ENCODE measurements around the gene CFAP46. TPM values are rescaled to one million over a fixed set of nuclear protein-coding genes. Genes with fewer than 3 reads are reported as not detected.
A peak's percentile ranks its signal among the peaks of the same experiment; 100 is the strongest.

Gene CFAP46
- total and polyA plus RNA-seq, 2 experiments from 2014 or later, result 0.20 to 0.22 TPM

DNA sequence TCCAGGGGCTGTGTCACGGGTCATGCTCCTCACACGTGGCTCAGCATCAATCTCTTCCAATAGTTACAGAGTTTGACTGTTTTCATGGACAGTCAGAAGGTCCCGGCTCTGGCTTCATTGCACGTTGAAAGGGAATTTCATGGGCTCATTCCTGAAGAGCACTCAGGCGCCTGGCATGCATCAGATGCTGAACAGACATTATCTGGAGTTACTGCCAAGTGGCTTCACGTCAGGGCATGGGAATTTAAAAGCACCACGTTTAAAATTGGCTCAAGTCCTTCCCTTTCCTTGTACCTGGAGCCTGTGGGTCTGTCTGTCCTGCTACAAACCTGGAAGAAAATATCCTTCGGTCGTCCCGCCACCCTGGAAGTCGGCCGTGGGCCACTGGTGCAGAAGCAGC is 50.4 kb downstream of the CFAP46 start:
- 23 to 36% methylated on average over 12 of the region's 12 CpGs for WGBS, 2 experiments (ENCODE audit: low coverage in 1 of 2, low lambda C conversion rate in 2 of 2, missing lambda C conversion rate in 2 of 2)
- peak overlapping the region; percentile 4 for H3K4me2 ChIP-seq (ENCODE audit: unreplicated experiment)
- H3K79me2 ChIP-seq (ENCODE audit: insufficient read depth), result no peaks in the 10 kb centered on the region
- no peaks in the 10 kb centered on the region for H3K9me3 ChIP-seq (ENCODE audit: low read depth)
- in situ Hi-C loops (cut with MboI), result no loop called here
- H3K36me3 ChIP-seq (ENCODE audit: low read depth), result no peaks in the 10 kb centered on the region
- H3K9ac ChIP-seq, result no peak overlapping the region
- H3F3A ChIP-seq (ENCODE audit: insufficient read depth), result no peaks in the 10 kb centered on the region
- H3K27me3 ChIP-seq (replicated peaks; ENCODE audit: insufficient read depth), result peaks cover 64% of the 10 kb centered on the region
- H4K20me1 ChIP-seq (ENCODE audit: insufficient read depth), result no peaks in the 10 kb centered on the region
- H3K9me2 ChIP-seq (ENCODE audit: insufficient read depth), result no peaks in the 10 kb centered on the region
- no peak overlapping the region for H2AFZ ChIP-seq
- H3K4me1 ChIP-seq (ENCODE audit: insufficient read depth), result peaks cover 6% of the 10 kb centered on the region; the same call in 1 of the 2 replicates
- peak; percentile 78 for DNase-seq
- no peak overlapping the region for H3K4me3 ChIP-seq
- no peak overlapping the region for H3K27ac ChIP-seq
- no peak for TF ChIP-seq EZH2phosphoT487 (IDR thresholded peaks at IDR 0.05; ENCODE audit: insufficient read depth, low read depth)
- TF ChIP-seq EZH2 (IDR thresholded peaks at IDR 0.05; ENCODE audit: insufficient read depth, poor library complexity, severe bottlenecking), result no peak

DNA sequence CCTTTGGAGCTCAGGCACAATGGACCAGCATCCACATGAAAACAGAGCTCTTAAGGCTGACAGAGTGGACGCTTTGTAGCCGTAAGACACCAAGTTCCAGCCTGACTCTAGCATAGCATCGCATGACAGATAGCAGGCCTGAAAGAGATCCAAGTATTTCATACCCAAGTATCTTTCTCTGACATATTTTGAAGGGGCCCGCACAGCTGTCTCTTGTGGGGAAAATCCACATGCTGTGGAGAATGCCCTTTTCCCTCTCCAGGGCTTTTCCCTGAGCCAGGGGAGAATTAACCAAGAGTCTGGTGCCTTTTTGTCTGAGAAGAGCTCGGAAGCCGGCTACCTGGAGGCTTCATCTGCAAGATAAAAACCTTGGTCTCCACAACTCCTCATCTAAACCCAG is 51.0 kb downstream of the CFAP46 start:
- in situ Hi-C loops (cut with MboI), result no loop called here
- no peak overlapping the region for H3K9ac ChIP-seq
- H3K9me3 ChIP-seq (ENCODE audit: low read depth), result no peaks in the 10 kb centered on the region
- H3K27ac ChIP-seq, result no peak overlapping the region
- no peaks in the 10 kb centered on the region for H3K79me2 ChIP-seq (ENCODE audit: insufficient read depth)
- H3K36me3 ChIP-seq (ENCODE audit: low read depth), result no peaks in the 10 kb centered on the region
- DNase-seq, result no peak
- no peak for TF ChIP-seq EZH2phosphoT487 (IDR thresholded peaks at IDR 0.05; ENCODE audit: insufficient read depth, low read depth)
- TF ChIP-seq EZH2 (IDR thresholded peaks at IDR 0.05; ENCODE audit: insufficient read depth, poor library complexity, severe bottlenecking), result no peak
- no peak overlapping the region for H3K4me2 ChIP-seq (ENCODE audit: unreplicated experiment)
- no peak overlapping the region for H3K4me3 ChIP-seq
- peaks cover 59% of the 10 kb centered on the region for H3K27me3 ChIP-seq (replicated peaks; ENCODE audit: insufficient read depth)
- no peak overlapping the region for H2AFZ ChIP-seq
- peaks cover 6% of the 10 kb centered on the region; the same call in 1 of the 2 replicates for H3K4me1 ChIP-seq (ENCODE audit: insufficient read depth)
- H4K20me1 ChIP-seq (ENCODE audit: insufficient read depth), result no peaks in the 10 kb centered on the region
- H3K9me2 ChIP-seq (ENCODE audit: insufficient read depth), result no peaks in the 10 kb centered on the region
- H3F3A ChIP-seq (ENCODE audit: insufficient read depth), result no peaks in the 10 kb centered on the region
- WGBS, 2 experiments (ENCODE audit: low coverage in 1 of 2, low lambda C conversion rate in 2 of 2, missing lambda C conversion rate in 2 of 2), result 55 to 59% methylated on average over 6 of the region's 6 CpGs

DNA sequence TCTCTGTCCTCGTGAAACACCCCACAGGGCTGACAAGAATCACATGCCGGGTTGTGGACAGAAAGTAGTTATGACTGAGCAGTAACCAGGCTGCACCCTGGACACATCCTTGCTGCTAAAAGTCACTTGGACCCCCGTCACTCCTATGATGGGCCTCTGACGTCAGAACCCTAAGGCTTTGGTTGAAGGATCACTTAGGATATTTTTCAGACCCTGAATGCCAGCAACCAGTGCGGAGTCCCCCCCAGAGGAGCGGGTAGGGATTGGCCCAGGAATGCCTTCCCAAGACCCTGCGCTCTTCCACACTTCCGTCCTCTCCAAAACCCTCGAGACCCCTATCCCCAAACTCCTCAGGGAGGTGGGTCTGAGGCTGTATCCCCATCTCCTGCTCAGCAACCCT is 52.1 kb downstream of the CFAP46 start:
- in situ Hi-C loops (cut with MboI), result no loop called here
- no peaks in the 10 kb centered on the region for H3K9me2 ChIP-seq (ENCODE audit: insufficient read depth)
- no peaks in the 10 kb centered on the region for H3F3A ChIP-seq (ENCODE audit: insufficient read depth)
- no peaks in the 10 kb centered on the region for H3K9me3 ChIP-seq (ENCODE audit: low read depth)
- H3K4me1 ChIP-seq (ENCODE audit: insufficient read depth), result peaks cover 6% of the 10 kb centered on the region; the same call in 1 of the 2 replicates
- 38 to 41% methylated on average over 9 of the region's 9 CpGs for WGBS, 2 experiments (ENCODE audit: low coverage in 1 of 2, low lambda C conversion rate in 2 of 2, missing lambda C conversion rate in 2 of 2)
- TF ChIP-seq EZH2phosphoT487 (IDR thresholded peaks at IDR 0.05; ENCODE audit: insufficient read depth, low read depth), result no peak
- TF ChIP-seq EZH2 (IDR thresholded peaks at IDR 0.05; ENCODE audit: insufficient read depth, poor library complexity, severe bottlenecking), result no peak
- H3K36me3 ChIP-seq (ENCODE audit: low read depth), result no peaks in the 10 kb centered on the region
- DNase-seq, result no peak
- no peaks in the 10 kb centered on the region for H3K79me2 ChIP-seq (ENCODE audit: insufficient read depth)
- peaks cover 55% of the 10 kb centered on the region for H3K27me3 ChIP-seq (replicated peaks; ENCODE audit: insufficient read depth)
- no peak overlapping the region for H2AFZ ChIP-seq
- no peak overlapping the region for H3K4me3 ChIP-seq
- H3K4me2 ChIP-seq (ENCODE audit: unreplicated experiment), result no peak overlapping the region
- no peak overlapping the region for H3K27ac ChIP-seq
- no peak overlapping the region for H3K9ac ChIP-seq
- no peaks in the 10 kb centered on the region for H4K20me1 ChIP-seq (ENCODE audit: insufficient read depth)

DNA sequence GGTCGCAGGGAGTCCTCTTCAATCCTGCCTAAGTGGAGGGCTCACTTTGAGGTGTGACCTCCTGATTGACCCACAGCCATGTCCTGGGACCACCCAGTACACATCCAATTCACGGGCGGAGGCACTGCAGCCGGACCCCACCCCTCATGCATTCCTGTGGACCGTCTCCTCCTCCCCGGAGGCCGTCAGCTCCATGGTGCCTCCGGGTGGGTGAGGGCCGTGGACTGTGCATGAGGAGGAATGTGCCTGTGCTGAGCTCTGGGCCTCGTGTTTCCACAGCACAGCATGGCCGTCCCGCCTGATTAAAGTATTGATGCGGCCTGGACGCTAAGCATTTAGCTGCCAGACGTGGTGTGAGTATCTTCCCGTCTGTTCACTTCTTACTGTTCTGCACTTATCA is 52.8 kb downstream of the CFAP46 start:
- in situ Hi-C loops (cut with MboI), result no loop called here

More for the DNA sequence above, 52.8 kb downstream of the CFAP46 start:
- Histone ChIP-seq H3F3A (ENCODE audit: insufficient read depth) (no peaks in the 10 kb centered on the region), H3K4me3 (no peak overlapping the region), H3K9me2 (ENCODE audit: insufficient read depth) (no peaks in the 10 kb centered on the region), H2AFZ (no peak overlapping the region), H3K9ac (no peak overlapping the region), H3K36me3 (ENCODE audit: low read depth) (no peaks in the 10 kb centered on the region), H3K27ac (no peak overlapping the region), H3K4me2 (ENCODE audit: unreplicated experiment) (no peak overlapping the region), H3K9me3 (ENCODE audit: low read depth) (no peaks in the 10 kb centered on the region), H3K79me2 (ENCODE audit: insufficient read depth) (no peaks in the 10 kb centered on the region), H3K4me1 (ENCODE audit: insufficient read depth) (peaks cover 6% of the 10 kb centered on the region; the same call in 1 of the 2 replicates), H4K20me1 (ENCODE audit: insufficient read depth) (no peaks in the 10 kb centered on the region), H3K27me3 (replicated peaks; ENCODE audit: insufficient read depth) (peaks cover 47% of the 10 kb centered on the region)
- no peak for DNase-seq
- no peak for TF ChIP-seq EZH2 (IDR thresholded peaks at IDR 0.05; ENCODE audit: insufficient read depth, poor library complexity, severe bottlenecking)
- no peak for TF ChIP-seq EZH2phosphoT487 (IDR thresholded peaks at IDR 0.05; ENCODE audit: insufficient read depth, low read depth)
- WGBS, 2 experiments (ENCODE audit: low coverage in 1 of 2, low lambda C conversion rate in 2 of 2, missing lambda C conversion rate in 2 of 2), result 35% methylated on average over 16 of the region's 16 CpGs

All from GM23248 (cell line).